ENCODE measurements around the gene TLL1.

- TF ChIP-seq CTCF (IDR thresholded peaks at IDR 0.05) = no peak
- no peak for TF ChIP-seq POLR2AphosphoS5 (IDR thresholded peaks at IDR 0.05)
Measured at GRCh38 chr4:165844161-165844560, 28.9 kb upstream of the TLL1 start.

Data from breast epithelium (tissue), 3 donors.